GM18517 (cell line): ENCODE measurements around the gene SSR1.
"Not testable (repeated sequence)": the region's sequence is repeated elsewhere in the genome, so short reads cannot be mapped to it uniquely, and the experiment has no call there.

ENCODE experiments used
- ATAC-seq: cut with Tn5 transposase; IDR thresholded peaks from one replicate; pipeline ENCODE4 v1.9.1; 2021; ENCODE audit warnings: mild to moderate bottlenecking, moderate library complexity; ENCODE audit not compliant: unreplicated experiment

SSR1 gene

GRCh38 chr6:7319406-7319805, 6.4 kb upstream of the SSR1 start:
- ATAC-seq, result not testable (repeated sequence)

GRCh38 chr6:7317538-7317937, 4.5 kb upstream of the SSR1 start:
- ATAC-seq, result no peak

GRCh38 chr6:7316658-7317533, 3.9 kb upstream of the SSR1 start:
- ATAC-seq, result no peak

GRCh38 chr6:7315948-7316365, 3.0 kb upstream of the SSR1 start:
- ATAC-seq, result no peak

DNA sequence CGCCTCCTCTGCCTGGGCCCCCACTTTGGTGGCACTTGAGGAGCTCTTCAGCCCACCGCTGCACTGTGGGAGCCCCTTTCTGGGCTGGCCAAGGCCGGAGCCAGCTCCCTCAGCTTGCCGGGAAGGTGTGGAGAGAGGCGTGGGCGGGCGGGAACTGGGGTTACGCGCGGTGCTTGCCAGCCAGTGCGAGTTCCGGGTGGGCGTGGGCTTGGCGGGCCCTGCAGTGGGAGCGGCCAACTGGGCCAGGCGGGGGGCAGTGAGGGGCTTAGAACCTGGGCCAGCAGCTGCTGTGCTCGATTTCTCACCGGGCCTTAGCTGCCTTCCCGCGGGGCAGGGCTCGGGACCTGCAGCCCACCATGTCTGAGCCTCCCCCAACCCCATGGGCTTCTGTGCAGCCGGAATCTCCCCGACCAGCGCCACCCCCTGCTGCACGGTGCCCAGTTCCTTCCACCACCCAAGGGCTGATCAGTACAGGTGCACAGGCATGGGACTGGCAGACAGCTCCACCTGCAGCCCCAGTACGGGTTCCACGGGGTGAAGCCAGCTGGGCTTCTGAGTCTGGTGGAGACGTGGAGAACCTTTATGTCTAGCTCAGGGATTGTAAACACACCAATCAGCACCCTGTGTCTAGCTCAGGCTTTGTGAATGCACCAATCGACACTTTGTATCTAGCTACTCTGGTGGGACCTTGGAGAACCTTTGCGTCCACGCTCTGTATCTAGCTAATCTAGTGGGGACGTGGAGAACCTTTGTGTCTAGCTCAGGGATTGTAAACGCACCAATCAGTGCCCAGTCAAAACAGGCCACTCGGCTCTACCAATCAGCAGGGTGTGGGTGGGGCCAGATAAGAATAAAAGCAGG, 2.3 kb upstream of the SSR1 start:
- not testable (repeated sequence) for ATAC-seq

DNA sequence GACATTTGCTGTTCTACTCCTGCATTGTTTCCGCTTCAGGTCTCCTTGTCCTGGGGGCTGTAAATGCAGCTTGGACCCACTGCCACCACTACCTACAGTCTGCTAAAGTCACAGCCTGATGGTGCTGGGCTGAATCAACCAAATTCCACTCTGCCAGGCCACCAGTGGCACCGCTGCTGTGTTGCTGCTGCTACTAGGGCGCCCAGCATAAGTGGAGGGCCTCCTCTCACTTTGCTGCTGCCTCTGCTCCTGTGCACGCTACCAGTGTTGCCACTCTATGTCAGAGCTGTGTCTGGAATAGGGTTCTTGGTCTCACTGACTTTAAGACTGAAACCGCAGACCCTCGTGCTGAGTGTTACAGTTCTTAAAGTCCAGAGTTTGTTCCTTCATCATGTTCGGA, 1.4 kb upstream of the SSR1 start:
- no peak for ATAC-seq

DNA sequence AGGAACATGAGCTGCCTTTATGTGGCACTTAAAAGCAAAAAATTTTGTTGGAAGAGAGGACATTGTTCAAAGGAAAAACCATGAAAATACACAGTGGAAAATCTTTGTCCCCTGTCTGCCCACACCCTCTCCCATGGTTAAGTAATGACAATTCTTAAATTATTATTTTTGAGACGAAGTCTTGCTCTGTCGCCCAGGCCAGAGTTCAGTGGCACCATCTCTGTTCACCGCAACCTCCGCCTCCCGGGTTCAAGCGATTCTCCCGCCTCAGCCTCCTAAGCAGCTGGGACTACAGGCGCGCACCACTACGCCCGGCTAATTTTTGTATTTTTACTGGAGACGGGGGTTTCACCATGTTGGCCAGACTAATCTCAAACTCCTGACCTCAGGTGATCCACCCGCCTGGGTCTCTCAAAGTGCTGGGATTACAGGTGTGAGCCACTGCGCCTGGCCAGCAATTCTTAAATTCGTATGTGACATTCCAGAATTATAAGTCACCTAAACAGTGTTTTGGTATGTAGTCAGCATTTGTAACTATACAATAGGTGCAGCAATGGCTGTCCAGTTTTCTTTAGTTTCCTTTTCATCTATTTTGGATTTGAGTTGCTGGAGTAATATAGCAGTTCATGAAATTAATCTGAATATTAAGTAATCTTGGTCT, 636 bp upstream of the SSR1 start:
- ATAC-seq, result no peak

- peak; percentile 3 for ATAC-seq
Measured at GRCh38 chr6:7311917-7312615, 933 bp downstream of the SSR1 start.

DNA sequence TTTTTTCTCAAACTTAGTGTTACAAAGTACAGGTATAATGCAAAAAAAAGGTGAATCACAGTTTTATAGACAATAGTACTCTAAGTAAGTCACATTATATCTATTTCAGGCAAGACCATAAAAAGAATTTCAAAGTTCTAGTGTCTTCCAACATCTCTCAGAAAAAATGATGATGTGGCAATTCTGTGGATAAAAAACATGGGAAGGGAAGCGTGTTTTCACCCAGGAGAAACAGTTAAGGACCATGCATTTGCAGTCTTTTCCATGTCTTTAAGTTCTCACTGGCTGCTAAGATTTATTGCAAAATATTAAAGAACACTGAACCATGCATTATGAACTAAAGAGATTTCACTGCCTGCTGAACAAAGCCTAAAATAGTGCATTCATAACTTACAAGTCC, 1.8 kb downstream of the SSR1 start:
- no peak for ATAC-seq

DNA sequence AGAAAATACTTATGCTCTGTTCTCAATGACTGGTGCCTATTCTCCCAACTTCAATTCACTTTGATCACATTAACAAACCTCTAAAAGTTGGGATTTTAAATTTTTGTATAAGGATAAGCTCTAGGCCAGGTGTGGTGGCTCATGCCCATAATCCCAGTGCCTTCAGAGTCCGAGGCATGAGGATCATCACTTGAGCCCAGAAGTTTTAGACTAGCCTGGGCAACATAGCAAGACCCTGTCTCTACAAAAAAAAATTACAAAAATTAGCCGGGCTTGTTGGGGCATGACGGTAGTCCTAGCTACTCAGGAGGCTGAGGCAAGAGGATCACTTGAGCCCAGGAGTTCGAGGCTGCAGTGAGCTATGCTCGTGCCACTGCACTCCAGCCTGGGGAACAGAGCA, 3.9 kb downstream of the SSR1 start:
- no peak for ATAC-seq

DNA sequence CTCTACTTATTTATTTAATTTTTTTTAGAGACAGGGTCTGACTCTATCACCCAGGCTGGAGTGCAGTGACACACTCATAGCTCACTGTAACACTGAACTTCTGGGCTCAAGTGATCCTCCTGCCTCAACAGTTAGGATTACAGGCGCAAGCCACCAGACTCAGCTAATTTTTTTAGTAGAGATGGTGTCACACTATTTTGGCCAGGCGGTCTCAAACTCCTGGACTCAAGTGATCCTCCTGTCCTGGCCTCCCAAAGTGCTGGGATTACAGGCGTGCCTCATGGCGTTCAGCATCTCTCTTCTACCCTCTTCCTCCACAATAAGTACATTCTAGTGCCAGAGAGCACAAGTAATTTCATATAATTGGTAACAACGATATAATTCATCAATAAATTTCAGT, 5.5 kb downstream of the SSR1 start:
- ATAC-seq, result no peak

- no peak for ATAC-seq
Measured at GRCh38 chr6:7304821-7305220, 8.2 kb downstream of the SSR1 start.

DNA sequence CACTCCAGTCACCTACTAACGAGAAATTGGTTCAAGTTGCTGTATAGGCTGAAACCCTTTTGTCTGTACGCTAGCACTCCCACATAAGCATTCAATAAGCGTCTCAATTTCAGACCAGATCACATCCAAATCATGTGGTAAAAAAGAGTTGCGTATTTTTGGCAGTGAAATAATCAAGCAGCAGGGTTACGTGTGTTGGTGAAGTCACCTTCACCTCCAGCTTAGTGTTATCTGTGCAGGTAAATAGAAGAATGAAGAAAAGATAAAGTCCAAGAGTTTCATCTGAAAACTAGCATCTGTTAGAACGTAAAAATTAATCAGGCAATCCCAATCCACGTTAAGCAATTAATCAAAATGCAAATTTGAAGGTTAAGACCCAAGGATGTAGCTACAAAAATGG, 11.3 kb downstream of the SSR1 start:
- ATAC-seq, result no peak

GRCh38 chr6:7300926-7301325, 12.1 kb downstream of the SSR1 start:
- ATAC-seq, result no peak

DNA sequence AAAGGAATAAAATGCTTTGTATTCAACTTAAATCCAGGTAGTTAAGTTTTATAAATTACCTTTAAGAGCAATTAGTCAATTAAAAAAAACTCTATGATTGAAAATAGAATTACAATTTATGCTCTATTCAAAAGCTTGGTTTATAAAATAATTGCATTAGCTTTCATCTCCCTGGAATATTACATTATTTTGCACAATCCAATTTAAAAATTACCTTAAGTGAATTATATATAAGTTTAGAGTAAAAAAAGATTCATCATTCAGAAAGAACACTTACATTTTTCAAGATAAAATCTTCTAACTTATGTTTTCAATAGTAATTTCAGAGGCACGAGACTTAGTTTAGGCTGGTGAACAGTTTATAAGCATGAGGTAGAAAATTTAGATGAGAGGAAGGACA, 14.9 kb downstream of the SSR1 start:
- no peak for ATAC-seq

GRCh38 chr6:7296602-7297001, 16.4 kb downstream of the SSR1 start:
- ATAC-seq, result no peak

GRCh38 chr6:7295916-7296315, 17.1 kb downstream of the SSR1 start:
- no peak for ATAC-seq

DNA sequence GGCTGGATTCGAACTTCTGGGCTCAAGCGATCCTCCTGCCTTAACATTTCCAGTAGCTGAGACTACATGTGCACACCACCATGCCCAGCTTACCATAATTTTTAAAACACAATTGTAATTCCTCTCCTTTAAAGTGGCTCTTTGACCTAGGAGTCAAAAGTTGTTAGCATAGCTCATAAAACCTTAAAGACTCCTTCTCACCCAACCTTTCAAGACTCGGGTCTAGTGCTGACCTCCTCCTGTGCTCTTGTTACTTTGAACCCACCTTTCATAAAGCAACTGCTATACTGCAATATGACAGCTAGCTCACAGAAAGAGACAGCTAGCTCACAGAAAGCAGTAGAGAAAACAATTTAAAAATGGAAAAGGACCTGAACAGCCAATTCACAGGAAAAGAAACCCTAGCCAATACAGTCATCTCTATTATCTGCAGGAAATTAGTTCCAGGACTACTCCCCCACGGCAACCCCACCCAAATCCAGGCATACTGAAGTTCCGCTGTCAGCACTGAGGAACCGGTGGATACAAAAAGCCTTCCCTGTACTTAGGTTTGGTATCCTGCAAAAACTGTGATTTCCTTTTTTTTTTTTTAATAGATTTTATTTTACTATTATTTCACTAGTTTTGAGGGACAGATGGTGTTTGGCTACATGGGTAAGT, 20.3 kb downstream of the SSR1 start:
- no peak for ATAC-seq

DNA sequence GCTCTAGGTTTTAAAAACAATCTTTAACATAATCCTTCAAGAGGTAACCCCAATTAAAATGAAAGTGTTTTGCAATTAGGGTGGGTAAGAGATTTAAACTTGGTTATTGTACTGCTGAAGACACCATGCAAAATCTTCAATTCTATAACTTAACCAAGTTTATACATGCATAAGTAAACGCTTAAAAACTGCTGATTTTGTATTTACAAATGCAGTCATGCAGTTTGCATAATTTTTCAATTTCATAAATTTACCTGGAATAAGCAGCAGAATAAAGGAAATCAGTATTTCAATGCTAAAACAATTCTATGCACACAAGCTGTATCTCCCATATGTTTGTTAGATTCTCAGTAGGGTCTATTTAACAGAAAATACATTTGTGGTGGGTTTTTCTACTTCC, 22.9 kb downstream of the SSR1 start:
- no peak for ATAC-seq

- ATAC-seq, result no peak
Measured at GRCh38 chr6:7285416-7285815, 27.6 kb downstream of the SSR1 start.
